PC-9 (cell line): ENCODE measurements around the gene MAGEB3. TPM values are rescaled to one million over a fixed set of nuclear protein-coding genes. Genes with fewer than 3 reads are reported as not detected.
A peak's percentile ranks its signal among the peaks of the same experiment; 100 is the strongest.

Source experiments
- BruUV-seq: library from RNA; stranded (reverse); fragments of 400-500 nt; replicated peaks from 2 replicates; lab custom pipeline; 2021; lab: Mats Ljungman, UMichigan
- CTCF ChIA-PET: fragments of 300-600 bp; sonication (Branson Sonifier 250); formaldehyde crosslinking; loops from one replicate; lab custom pipeline; 2022; ENCODE audit warnings: antibody characterized with exemption; lab: Charles Lee
- POLR2A ChIA-PET: fragments of 300-600 bp; sonication (Branson Sonifier 250); formaldehyde crosslinking; loops from one replicate; lab custom pipeline; 2022; ENCODE audit warnings: antibody characterized with exemption; ENCODE audit not compliant: unreplicated experiment; lab: Charles Lee
- DNase-seq, 2 experiments: peaks; one replicate each; pipeline versions ENCODE4 v3.0.0 to v3.0.0-alpha.2; 2015 to 2022; ENCODE audit warnings: mixed read lengths in 1 of 2
- H2AFZ ChIP-seq: fragments of 200-600 bp; sonication (generic); 2 replicates; pipeline ENCODE4 v1.8.1; 2017; ENCODE audit warnings: antibody characterized with exemption
- H3F3A ChIP-seq: fragments of 200-600 bp; sonication (generic); 2 replicates; pipeline ENCODE4 v1.8.1; 2017; ENCODE audit warnings: antibody characterized with exemption, mild to moderate bottlenecking, low read depth; ENCODE audit not compliant: insufficient read depth
- H3K27ac ChIP-seq: fragments of 200-600 bp; sonication (generic); 2 replicates; pipeline ENCODE4 v1.6.1; 2016; ENCODE audit warnings: mixed run types
- H3K27me3 ChIP-seq: fragments of 200-600 bp; sonication (generic); 2 replicates; pipeline ENCODE4 v1.6.1; 2016; ENCODE audit warnings: low read depth, mixed run types; ENCODE audit not compliant: insufficient read depth
- H3K36me3 ChIP-seq: fragments of 200-600 bp; sonication (generic); 2 replicates; pipeline ENCODE4 v1.6.1; 2016; ENCODE audit warnings: low read depth, mixed run types
- H3K4me1 ChIP-seq: fragments of 200-600 bp; sonication (generic); replicated peaks from 2 replicates; pipeline ENCODE4 v1.6.1; 2016; ENCODE audit warnings: mixed run types; ENCODE audit not compliant: insufficient read depth
- H3K4me2 ChIP-seq: fragments of 200-600 bp; sonication (generic); 2 replicates; pipeline ENCODE4 v1.6.1; 2017; ENCODE audit warnings: mixed run types
- H3K4me3 ChIP-seq: fragments of 200-600 bp; sonication (generic); 2 replicates; pipeline ENCODE4 v1.6.1; 2016; ENCODE audit warnings: mixed run types
- H3K79me2 ChIP-seq: fragments of 200-600 bp; sonication (generic); 2 replicates; pipeline ENCODE4 v1.6.1; 2017; ENCODE audit warnings: low read depth, mixed run types
- H3K9me2 ChIP-seq: fragments of 200-600 bp; sonication (generic); 2 replicates; pipeline ENCODE4 v1.8.1; 2017; ENCODE audit warnings: mild to moderate bottlenecking; ENCODE audit not compliant: insufficient read depth
- H3K9me3 ChIP-seq: fragments of 200-600 bp; sonication (generic); 2 replicates; pipeline ENCODE4 v1.8.1; 2016; ENCODE audit warnings: low read depth; ENCODE audit not compliant: insufficient read depth
- H4K20me1 ChIP-seq: fragments of 200-600 bp; sonication (generic); 2 replicates; pipeline ENCODE4 v1.8.1; 2017; ENCODE audit not compliant: insufficient read depth
- CTCF ChIP-seq: fragments of 200-600 bp; sonication (generic); conservative IDR thresholded peaks from 2 replicates; pipeline ENCODE4 v1.6.1; 2017; ENCODE audit warnings: mixed run types, antibody characterized with exemption, mild to moderate bottlenecking, moderate library complexity
- EZH2 ChIP-seq: fragments of 200-600 bp; sonication (generic); IDR thresholded peaks from 2 replicates; pipeline ENCODE4 v1.8.0; 2017; ENCODE audit warnings: antibody characterized with exemption, low read depth
- intact Hi-C: fragments of 100-400 bp; cut with micrococcal nuclease; formaldehyde crosslinking; loops from one replicate; pipeline ENCODE4 v1.10.0; 2022; ENCODE audit not compliant: unreplicated experiment
- total RNA-seq: library from RNA; stranded (reverse); gene quantifications from 2 replicates; pipeline ENCODE4 v1.2.3, GENCODE V29; 2021

Gene MAGEB3
- total RNA-seq, 1 experiment from 2014 or later: not detected

- H3F3A ChIP-seq: no peaks in the 10 kb centered on the region
- H3K4me3 ChIP-seq: no peak overlapping the region
- H3K9me2 ChIP-seq: no peaks in the 10 kb centered on the region
- TF ChIP-seq CTCF (no peak), EZH2 (no peak)
- no peak overlapping the region for H3K4me2 ChIP-seq
- no peaks in the 10 kb centered on the region for H3K79me2 ChIP-seq
- intact Hi-C loops: no loop called here
- CTCF ChIA-PET: no interaction called here
- BruUV-seq: no TSS peak
- H3K9me3 ChIP-seq: no peaks in the 10 kb centered on the region
- no peak for DNase-seq
- H4K20me1 ChIP-seq: no peaks in the 10 kb centered on the region
- no peak overlapping the region for H2AFZ ChIP-seq
- POLR2A ChIA-PET: no interaction called here
- H3K27ac ChIP-seq: no peak overlapping the region
- no peaks in the 10 kb centered on the region for H3K27me3 ChIP-seq
- no peaks in the 10 kb centered on the region for H3K4me1 ChIP-seq
- H3K36me3 ChIP-seq: no peaks in the 10 kb centered on the region
Observed at GRCh38 chrX:30270639-30271038, 40.2 kb downstream of the MAGEB3 start.

DNA sequence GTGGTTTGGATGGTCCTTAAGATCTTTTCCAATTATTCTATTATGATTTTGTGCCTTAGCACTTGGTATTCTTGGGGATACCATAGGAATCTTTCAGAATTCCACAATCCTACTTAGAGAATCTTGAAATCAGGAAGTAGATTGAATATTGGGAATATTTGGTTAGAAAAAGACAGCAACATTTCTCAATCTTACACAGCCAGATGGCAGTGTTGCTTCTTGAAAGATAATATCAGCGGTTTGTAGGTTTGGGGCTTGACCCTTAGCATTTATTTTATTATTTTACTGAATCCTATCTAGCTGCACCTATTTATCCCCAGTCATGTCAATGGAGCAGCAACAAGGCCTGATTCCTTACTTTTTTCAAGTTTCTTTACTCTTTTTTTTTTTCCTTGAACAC lies 45.0 kb downstream of the MAGEB3 start:
- Histone ChIP-seq H3K79me2 (no peaks in the 10 kb centered on the region), H2AFZ (no peak overlapping the region)
- POLR2A ChIA-PET: no interaction called here

DNA sequence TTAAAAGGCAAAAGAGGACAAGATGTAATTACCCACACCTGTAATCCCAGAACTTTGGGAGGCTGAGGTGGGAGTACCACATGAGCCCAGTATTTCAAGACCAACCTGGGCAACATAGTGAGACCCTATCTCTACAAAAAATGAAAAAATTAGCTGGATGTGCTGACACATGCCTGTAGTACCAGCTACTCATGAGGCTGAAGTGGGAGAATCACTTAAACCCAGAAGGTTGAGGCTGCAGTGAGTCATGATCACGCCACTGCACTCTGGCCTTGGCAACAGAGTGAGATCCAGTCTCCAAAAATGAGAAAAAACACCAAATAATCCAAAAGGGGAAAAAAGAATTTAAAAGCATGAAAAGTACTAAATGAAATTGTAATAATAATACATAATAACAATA lies 47.9 kb downstream of the MAGEB3 start:
- Histone ChIP-seq H4K20me1 (no peaks in the 10 kb centered on the region), H3K4me3 (no peak overlapping the region), H3K27me3 (no peaks in the 10 kb centered on the region), H3K9me2 (no peaks in the 10 kb centered on the region), H3K4me2 (no peak overlapping the region), H2AFZ (no peak overlapping the region), H3K79me2 (no peaks in the 10 kb centered on the region), H3F3A (peaks cover 7% of the 10 kb centered on the region), H3K9me3 (peaks cover 8% of the 10 kb centered on the region; the same call in 1 of the 2 replicates), H3K36me3 (peaks cover 5% of the 10 kb centered on the region; the same call in 1 of the 2 replicates), H3K27ac (no peak overlapping the region), H3K4me1 (peaks cover 16% of the 10 kb centered on the region)
- no peak for DNase-seq
- no TSS peak for BruUV-seq
- POLR2A ChIA-PET: no interaction called here
- CTCF ChIA-PET: no interaction called here
- intact Hi-C loops: loop anchor here (5.0 kb wide), 1 partner anchor 209 kb away; no protein-coding TSS in a partner anchor
- TF ChIP-seq EZH2: no peak
- no peak for TF ChIP-seq CTCF

More for the DNA sequence above, 45.0 kb downstream of the MAGEB3 start:
- Histone ChIP-seq H4K20me1 (no peaks in the 10 kb centered on the region), H3K4me1 (no peaks in the 10 kb centered on the region), H3K27me3 (no peaks in the 10 kb centered on the region), H3K9me3 (no peaks in the 10 kb centered on the region), H3F3A (no peaks in the 10 kb centered on the region), H3K27ac (no peak overlapping the region), H3K36me3 (no peaks in the 10 kb centered on the region), H3K4me3 (no peak overlapping the region), H3K9me2 (no peaks in the 10 kb centered on the region), H3K4me2 (no peak overlapping the region)
- TF ChIP-seq CTCF: peak; percentile 65
- no peak for TF ChIP-seq EZH2
- peak in 1 of 2 experiments; percentile 13 for DNase-seq
- CTCF ChIA-PET: interaction anchor here (0.6 kb wide), 1 partner anchor 11 kb away, joined by 3 read pairs; no protein-coding TSS in a partner anchor
- BruUV-seq: no TSS peak
- intact Hi-C loops: loop anchor here (1.0 to 5.0 kb wide), 3 partner anchors 33 to 229 kb away; no protein-coding TSS in a partner anchor
